NB4 (cell line): ENCODE data around the gene PDIA4.

Experiments
- CTCF ChIP-seq: IDR thresholded peaks from one replicate; pipeline ENCODE4 v1.5.1; 2012; ENCODE audit warnings: low read depth, low read length
- POLR2A ChIP-seq: IDR thresholded peaks from 2 replicates; pipeline ENCODE4 v1.6.1; 2011; ENCODE audit warnings: mild to moderate bottlenecking; ENCODE audit not compliant: insufficient read length; ENCODE audit errors: extremely low read depth

DNA sequence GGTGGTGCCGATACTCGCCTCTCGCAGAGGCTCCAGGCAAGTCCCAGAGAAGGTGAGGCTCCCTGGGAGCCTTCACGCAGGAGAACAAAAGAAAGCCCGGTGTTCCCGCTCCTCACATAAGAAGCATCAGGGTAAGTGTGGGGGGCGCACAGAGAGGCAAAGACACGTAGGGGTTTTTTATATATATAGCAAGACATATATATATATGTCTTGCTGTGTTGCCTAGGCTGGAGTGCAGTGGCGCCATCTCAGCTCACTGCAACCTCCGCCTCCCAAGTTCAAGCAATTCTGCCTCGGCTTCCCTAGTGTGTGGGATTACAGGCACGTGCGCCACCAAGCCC is 61.3 kb downstream of the PDIA4 start:
- TF ChIP-seq CTCF (no peak), POLR2A (no peak)
